IMR-90 (cell line): ENCODE data around the gene UNKL. TPM values are rescaled to one million over a fixed set of nuclear protein-coding genes. Genes with fewer than 3 reads are reported as not detected.

Experiments used
- ATAC-seq: fragments of 200-7000 bp; cut with Tn5 transposase; 2 replicates; pipeline ENCODE4 v1.9.1; 2020; ENCODE audit warnings: low read depth, mild to moderate bottlenecking, moderate library complexity
- BruUV-seq: library from RNA; stranded (reverse); fragments of 400-500 nt; replicated peaks from 2 replicates; lab custom pipeline; 2021; lab: Mats Ljungman, UMichigan
- CTCF ChIA-PET: fragments of 300-600 bp; formaldehyde crosslinking; extraction: SDS; loops from one replicate; lab custom pipeline; 2021; ENCODE audit warnings: antibody characterized with exemption; lab: Yijun Ruan, JAX
- POLR2A ChIA-PET: fragments of 300-600 bp; sonication (Branson Sonifier 250); formaldehyde crosslinking; loops from one replicate; lab custom pipeline; 2022; ENCODE audit warnings: antibody characterized with exemption; ENCODE audit not compliant: unreplicated experiment; lab: Charles Lee
- DNase-seq: peaks from one replicate; pipeline ENCODE4 v3.0.0; 2013
- H2AFZ ChIP-seq: replicated peaks from 2 replicates; pipeline ENCODE3; 2013; ENCODE audit warnings: low read length, mild to moderate bottlenecking; ENCODE audit not compliant: poor library complexity
- H2AK5ac ChIP-seq: 2 replicates; pipeline ENCODE4 v1.6.1; 2013; ENCODE audit warnings: low read depth, low read length, inconsistent platforms
- H2AK9ac ChIP-seq: replicated peaks from 2 replicates; pipeline ENCODE3; 2013; ENCODE audit warnings: mild to moderate bottlenecking, low read depth, low read length, moderate library complexity; ENCODE audit not compliant: poor library complexity
- H2BK120ac ChIP-seq: 2 replicates; pipeline ENCODE4 v1.6.1; 2013; ENCODE audit warnings: low read depth, low read length, inconsistent platforms
- H2BK15ac ChIP-seq: 3 replicates; pipeline ENCODE4 v1.6.1; 2013; ENCODE audit warnings: low read depth, low read length, inconsistent platforms
- H2BK20ac ChIP-seq: 2 replicates; pipeline ENCODE4 v1.6.1; 2013; ENCODE audit warnings: low read depth, mild to moderate bottlenecking, inconsistent platforms, low read length, moderate library complexity
- H2BK5ac ChIP-seq: 2 replicates; pipeline ENCODE4 v1.6.1; 2013; ENCODE audit warnings: mild to moderate bottlenecking, low read depth, low read length, inconsistent platforms; ENCODE audit not compliant: poor library complexity, severe bottlenecking
- H3K14ac ChIP-seq: replicated peaks from 2 replicates; pipeline ENCODE4 v1.6.1; 2013; ENCODE audit warnings: low read depth, low read length, inconsistent platforms
- H3K18ac ChIP-seq: 2 replicates; pipeline ENCODE4 v1.6.1; 2013; ENCODE audit warnings: low read depth, low read length, control low read depth
- H3K23ac ChIP-seq: 2 replicates; pipeline ENCODE4 v1.6.1; 2013; ENCODE audit warnings: low read depth, low read length, inconsistent platforms
- H3K27ac ChIP-seq: 2 replicates; pipeline ENCODE4 v1.5.1; 2013; ENCODE audit warnings: mild to moderate bottlenecking, control low read depth, low read length; ENCODE audit not compliant: insufficient read depth
- H3K27me3 ChIP-seq: 2 replicates; pipeline ENCODE4 v1.6.1; 2013; ENCODE audit warnings: low read length; ENCODE audit not compliant: control insufficient read depth, insufficient read depth
- H3K36me3 ChIP-seq: 2 replicates; pipeline ENCODE4 v1.6.1; 2013; ENCODE audit warnings: low read length, mixed read lengths; ENCODE audit not compliant: control insufficient read depth, insufficient read depth
- H3K4ac ChIP-seq: 2 replicates; pipeline ENCODE4 v1.6.1; 2013; ENCODE audit warnings: low read depth, low read length, inconsistent platforms
- H3K4me1 ChIP-seq: 2 replicates; pipeline ENCODE4 v1.6.1; 2013; ENCODE audit warnings: low read length, mixed read lengths; ENCODE audit not compliant: control insufficient read depth, insufficient read depth
- H3K4me2 ChIP-seq: 2 replicates; pipeline ENCODE4 v1.6.1; 2013; ENCODE audit warnings: low read depth, mild to moderate bottlenecking, control low read depth, low read length, moderate library complexity
- H3K4me3 ChIP-seq: 2 replicates; pipeline ENCODE4 v1.5.1; 2013; ENCODE audit warnings: low read depth, mild to moderate bottlenecking, control low read depth, low read length, moderate library complexity; ENCODE audit not compliant: insufficient read depth
- H3K56ac ChIP-seq: 2 replicates; pipeline ENCODE4 v1.6.1; 2013; ENCODE audit warnings: low read length, inconsistent platforms; ENCODE audit not compliant: insufficient read depth; ENCODE audit errors: extremely low read depth
- H3K79me1 ChIP-seq, 2 experiments: 2 replicates each; pipeline ENCODE4 v1.6.1; 2013; ENCODE audit warnings: low read length in 2 of 2, inconsistent platforms in 1 of 2, low read depth in 1 of 2
- H3K9ac ChIP-seq: 2 replicates; pipeline ENCODE4 v1.6.1; 2013; ENCODE audit warnings: low read depth, low read length, control low read depth
- H3K9me1 ChIP-seq: 2 replicates; pipeline ENCODE4 v1.6.1; 2013; ENCODE audit warnings: low read length, inconsistent platforms; ENCODE audit not compliant: insufficient read depth
- H3K9me3 ChIP-seq: 2 replicates; pipeline ENCODE4 v1.6.1; 2013; ENCODE audit warnings: low read length; ENCODE audit not compliant: control insufficient read depth, insufficient read depth
- H4K20me1 ChIP-seq: 2 replicates; pipeline ENCODE4 v1.6.1; 2013; ENCODE audit warnings: low read length, inconsistent platforms; ENCODE audit not compliant: insufficient read depth
- H4K5ac ChIP-seq: 2 replicates; pipeline ENCODE4 v1.6.1; 2013; ENCODE audit warnings: mild to moderate bottlenecking, low read depth, low read length, control low read depth
- H4K8ac ChIP-seq, 2 experiments: 2 replicates each; pipeline ENCODE4 v1.6.1; 2013; ENCODE audit warnings: low read depth in 2 of 2, low read length in 2 of 2, control low read depth in 1 of 2, inconsistent platforms in 1 of 2
- H4K91ac ChIP-seq: 2 replicates; pipeline ENCODE4 v1.6.1; 2013; ENCODE audit warnings: low read depth, low read length, inconsistent platforms; ENCODE audit not compliant: insufficient read depth
- BHLHE40 ChIP-seq: fragments of 150-350 bp; IDR thresholded peaks from 2 replicates; pipeline ENCODE4 v1.6.1; 2016; ENCODE audit warnings: mild to moderate bottlenecking, low read depth, low read length
- CEBPB ChIP-seq: IDR thresholded peaks from 2 replicates; pipeline ENCODE4 v1.6.1; 2012; ENCODE audit warnings: low read depth, low read length, improper control_type of control experiment
- CHD1 ChIP-seq: IDR thresholded peaks from 2 replicates; pipeline ENCODE4 v1.6.1; 2012; ENCODE audit warnings: low read depth, low read length, improper control_type of control experiment
- FOS ChIP-seq: fragments of 150-350 bp; IDR thresholded peaks from 2 replicates; pipeline ENCODE4 v1.6.1; 2016; ENCODE audit warnings: low read depth, low read length
- MAFK ChIP-seq: IDR thresholded peaks from 2 replicates; pipeline ENCODE4 v1.6.1; 2012; ENCODE audit warnings: low read depth, low read length, improper control_type of control experiment
- MAZ ChIP-seq: IDR thresholded peaks from 2 replicates; pipeline ENCODE4 v1.6.1; 2012; ENCODE audit warnings: low read depth, mild to moderate bottlenecking, low read length, improper control_type of control experiment, moderate library complexity, borderline replicate concordance
- MXI1 ChIP-seq: IDR thresholded peaks from 2 replicates; pipeline ENCODE4 v1.6.1; 2012; ENCODE audit warnings: low read depth, mild to moderate bottlenecking, low read length, moderate library complexity, borderline replicate concordance
- NFE2L2 ChIP-seq: fragments of 150-350 bp; IDR thresholded peaks from 2 replicates; pipeline ENCODE4 v1.6.1; 2016; ENCODE audit warnings: low read depth, mild to moderate bottlenecking, low read length
- POLR2A ChIP-seq: IDR thresholded peaks from 2 replicates; pipeline ENCODE4 v1.6.1; 2012; ENCODE audit warnings: mild to moderate bottlenecking, low read depth, low read length
- RAD21 ChIP-seq: IDR thresholded peaks from 2 replicates; pipeline ENCODE4 v1.6.1; 2012; ENCODE audit warnings: low read length, improper control_type of control experiment
- RCOR1 ChIP-seq: IDR thresholded peaks from 2 replicates; pipeline ENCODE4 v1.6.1; 2012; ENCODE audit warnings: mild to moderate bottlenecking, low read length, improper control_type of control experiment; ENCODE audit not compliant: insufficient replicate concordance
- RFX5 ChIP-seq: IDR thresholded peaks from 2 replicates; pipeline ENCODE4 v1.8.0; 2012; ENCODE audit warnings: low read depth, mild to moderate bottlenecking, low read length, moderate library complexity
- SMC3 ChIP-seq: fragments of 150-350 bp; IDR thresholded peaks from 2 replicates; pipeline ENCODE4 v1.6.1; 2016; ENCODE audit warnings: low read depth, mild to moderate bottlenecking, antibody characterized with exemption, low read length, moderate library complexity
- WGBS, 2 experiments: methylation state at CpG; one replicate each; pipeline versions ENCODE4 v1.1.5 to v1.1.7; 2013; ENCODE audit warnings: missing lambda C conversion rate in 2 of 2; ENCODE audit not compliant: insufficient read length in 1 of 2; ENCODE audit errors: extremely low coverage in 2 of 2; 5-methylcytosine and 5-hydroxymethylcytosine counted together
- dilution Hi-C: fragments of 300-500 bp; cut with HindIII; formaldehyde crosslinking; loops from one replicate; pipeline ENCODE4 v1.14.3; 2018; ENCODE audit warnings: low sequenced_read_pairs; ENCODE audit not compliant: unreplicated experiment
- in situ Hi-C: fragments of 300-500 bp; cut with MboI; formaldehyde crosslinking; loops from 3 replicates; pipeline ENCODE4 v1.14.3; 2019; ENCODE audit warnings: low sequenced_read_pairs, inconsistent platforms, mixed read lengths
- intact Hi-C: fragments of 100-400 bp; cut with micrococcal nuclease; formaldehyde crosslinking; loops from 2 replicates; pipeline ENCODE4 v1.10.0; 2022
- polyA plus RNA-seq, 3 experiments: library from polyadenylated mRNA; depleted of rRNA; stranded (reverse); fragments of >200 nt; gene quantifications; 2 replicates each; pipeline ENCODE4 v1.2.3, GENCODE V29; 2012; ENCODE audit warnings: low replicate concordance in 1 of 3
- total RNA-seq: library from RNA; depleted of rRNA; stranded (reverse); fragments of >200 nt; gene quantifications from 2 replicates; pipeline ENCODE4 v1.2.3, GENCODE V29; 2012
- TF ChIP-seq, protein P1 (sequence below): fragments of 150-350 bp; IDR thresholded peaks from 2 replicates; pipeline ENCODE4 v1.6.1; 2017; ENCODE audit warnings: mild to moderate bottlenecking, antibody characterized with exemption, low read length, low read depth
- TF ChIP-seq, protein P2 (sequence below): fragments of 150-350 bp; IDR thresholded peaks from 2 replicates; pipeline ENCODE4 v1.6.1; 2016; ENCODE audit warnings: low read depth, mild to moderate bottlenecking, low read length, moderate library complexity, borderline replicate concordance
- TF ChIP-seq, protein P3 (sequence below): conservative IDR thresholded peaks from 2 replicates; pipeline ENCODE4 v1.5.1; 2012; ENCODE audit warnings: mild to moderate bottlenecking, low read depth, low read length, improper control_type of control experiment

The UNKL gene
- total and polyA plus RNA-seq, 2 of the 4 experiments (the other 2 are of a cell fraction): 4.1 to 13.3 TPM

DNA sequence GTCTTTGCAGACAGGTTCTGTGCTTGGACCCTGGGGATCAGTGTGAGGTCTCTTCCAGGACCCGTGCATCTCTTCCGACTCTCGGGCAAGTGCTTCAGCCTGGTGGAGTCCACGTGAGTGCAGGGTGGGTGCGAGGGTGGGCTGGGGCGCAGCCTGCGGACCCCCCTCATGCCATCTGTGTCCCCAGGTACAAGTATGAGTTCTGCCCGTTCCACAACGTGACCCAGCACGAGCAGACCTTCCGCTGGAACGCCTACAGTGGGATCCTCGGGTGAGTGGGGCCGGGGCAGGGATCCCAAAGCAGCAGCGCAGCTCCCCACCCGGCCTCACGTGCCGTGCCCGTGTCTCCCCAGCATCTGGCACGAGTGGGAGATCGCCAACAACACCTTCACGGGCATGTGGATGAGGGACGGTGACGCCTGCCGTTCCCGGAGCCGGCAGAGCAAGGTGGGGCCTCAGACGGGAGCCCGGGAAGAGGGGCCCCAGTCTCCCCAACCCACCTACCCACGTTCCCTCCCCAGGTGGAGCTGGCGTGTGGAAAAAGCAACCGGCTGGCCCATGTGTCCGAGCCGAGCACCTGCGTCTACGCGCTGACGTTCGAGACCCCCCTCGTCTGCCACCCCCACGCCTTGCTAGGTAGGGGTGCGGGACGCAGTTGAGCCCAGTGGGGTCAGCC, 52.7 kb downstream of the UNKL start:
- dilution Hi-C loops: no loop called here
- CTCF ChIA-PET: no interaction called here
- no peak overlapping the region for H3K18ac ChIP-seq

More for the DNA sequence above, 52.7 kb downstream of the UNKL start:
- Histone ChIP-seq H3K27me3 (no peaks in the 10 kb centered on the region), H3K4ac (no peak overlapping the region), H3K14ac (no peak overlapping the region), H3K27ac (no peak overlapping the region), H3K23ac (no peak overlapping the region), H3K9me1 (peaks cover 7% of the 10 kb centered on the region), H2BK120ac (no peak overlapping the region), H3K4me1 (peaks cover 5% of the 10 kb centered on the region; the same call in 1 of the 2 replicates), H4K91ac (no peak overlapping the region), H3K56ac (no peak overlapping the region), H2BK5ac (no peak overlapping the region), H2AK9ac (no peak overlapping the region), H3K79me1 (peaks cover 6 to 60% of the 10 kb centered on the region in 2 experiments), H2BK15ac (no peak overlapping the region), H4K8ac (no peak overlapping the region), H2BK20ac (no peak overlapping the region), H4K5ac (no peak overlapping the region), H2AK5ac (no peak overlapping the region), H3K4me3 (no peak overlapping the region), H3K4me2 (no peak overlapping the region), H3K36me3 (peaks cover 51% of the 10 kb centered on the region), H2AFZ (no peak overlapping the region), H3K9ac (no peak overlapping the region), H4K20me1 (peaks cover 20% of the 10 kb centered on the region), H3K9me3 (no peaks in the 10 kb centered on the region)
- intact Hi-C loops (no loop called here), in situ Hi-C loops (no loop called here)
- DNase-seq: no peak
- ATAC-seq: no peak
- POLR2A ChIA-PET: no interaction called here
- TF ChIP-seq CEBPB: no peak
- TF ChIP-seq MXI1: no peak
- TF ChIP-seq, protein P1, sequence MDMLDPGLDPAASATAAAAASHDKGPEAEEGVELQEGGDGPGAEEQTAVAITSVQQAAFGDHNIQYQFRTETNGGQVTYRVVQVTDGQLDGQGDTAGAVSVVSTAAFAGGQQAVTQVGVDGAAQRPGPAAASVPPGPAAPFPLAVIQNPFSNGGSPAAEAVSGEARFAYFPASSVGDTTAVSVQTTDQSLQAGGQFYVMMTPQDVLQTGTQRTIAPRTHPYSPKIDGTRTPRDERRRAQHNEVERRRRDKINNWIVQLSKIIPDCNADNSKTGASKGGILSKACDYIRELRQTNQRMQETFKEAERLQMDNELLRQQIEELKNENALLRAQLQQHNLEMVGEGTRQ: no peak
- no peak for TF ChIP-seq RFX5
- TF ChIP-seq RCOR1: no peak
- no peak for TF ChIP-seq MAZ
- TF ChIP-seq, protein P2, sequence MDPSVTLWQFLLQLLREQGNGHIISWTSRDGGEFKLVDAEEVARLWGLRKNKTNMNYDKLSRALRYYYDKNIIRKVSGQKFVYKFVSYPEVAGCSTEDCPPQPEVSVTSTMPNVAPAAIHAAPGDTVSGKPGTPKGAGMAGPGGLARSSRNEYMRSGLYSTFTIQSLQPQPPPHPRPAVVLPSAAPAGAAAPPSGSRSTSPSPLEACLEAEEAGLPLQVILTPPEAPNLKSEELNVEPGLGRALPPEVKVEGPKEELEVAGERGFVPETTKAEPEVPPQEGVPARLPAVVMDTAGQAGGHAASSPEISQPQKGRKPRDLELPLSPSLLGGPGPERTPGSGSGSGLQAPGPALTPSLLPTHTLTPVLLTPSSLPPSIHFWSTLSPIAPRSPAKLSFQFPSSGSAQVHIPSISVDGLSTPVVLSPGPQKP: no peak
- TF ChIP-seq NFE2L2: no peak
- TF ChIP-seq, protein P3, sequence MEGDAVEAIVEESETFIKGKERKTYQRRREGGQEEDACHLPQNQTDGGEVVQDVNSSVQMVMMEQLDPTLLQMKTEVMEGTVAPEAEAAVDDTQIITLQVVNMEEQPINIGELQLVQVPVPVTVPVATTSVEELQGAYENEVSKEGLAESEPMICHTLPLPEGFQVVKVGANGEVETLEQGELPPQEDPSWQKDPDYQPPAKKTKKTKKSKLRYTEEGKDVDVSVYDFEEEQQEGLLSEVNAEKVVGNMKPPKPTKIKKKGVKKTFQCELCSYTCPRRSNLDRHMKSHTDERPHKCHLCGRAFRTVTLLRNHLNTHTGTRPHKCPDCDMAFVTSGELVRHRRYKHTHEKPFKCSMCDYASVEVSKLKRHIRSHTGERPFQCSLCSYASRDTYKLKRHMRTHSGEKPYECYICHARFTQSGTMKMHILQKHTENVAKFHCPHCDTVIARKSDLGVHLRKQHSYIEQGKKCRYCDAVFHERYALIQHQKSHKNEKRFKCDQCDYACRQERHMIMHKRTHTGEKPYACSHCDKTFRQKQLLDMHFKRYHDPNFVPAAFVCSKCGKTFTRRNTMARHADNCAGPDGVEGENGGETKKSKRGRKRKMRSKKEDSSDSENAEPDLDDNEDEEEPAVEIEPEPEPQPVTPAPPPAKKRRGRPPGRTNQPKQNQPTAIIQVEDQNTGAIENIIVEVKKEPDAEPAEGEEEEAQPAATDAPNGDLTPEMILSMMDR: no peak
- TF ChIP-seq CHD1: no peak
- no peak for TF ChIP-seq BHLHE40
- no peak for TF ChIP-seq FOS
- no peak for TF ChIP-seq RAD21
- no peak for TF ChIP-seq MAFK
- no peak for TF ChIP-seq POLR2A
- TF ChIP-seq SMC3: no peak
- BruUV-seq: no TSS peak
- 99% methylated on average over 23 of the region's 43 CpGs; no CpG with 5 or more reads in 1 of the 2 experiments for WGBS, 2 experiments
